Ecto neural progenitor cell (in vitro differentiated cells): ENCODE data around the gene VEZF1.

Experiments used
- DNase-seq: peaks from one replicate; pipeline ENCODE4 v3.0.0-alpha.2; 2018; ENCODE audit warnings: low spot score

Gene VEZF1

DNA sequence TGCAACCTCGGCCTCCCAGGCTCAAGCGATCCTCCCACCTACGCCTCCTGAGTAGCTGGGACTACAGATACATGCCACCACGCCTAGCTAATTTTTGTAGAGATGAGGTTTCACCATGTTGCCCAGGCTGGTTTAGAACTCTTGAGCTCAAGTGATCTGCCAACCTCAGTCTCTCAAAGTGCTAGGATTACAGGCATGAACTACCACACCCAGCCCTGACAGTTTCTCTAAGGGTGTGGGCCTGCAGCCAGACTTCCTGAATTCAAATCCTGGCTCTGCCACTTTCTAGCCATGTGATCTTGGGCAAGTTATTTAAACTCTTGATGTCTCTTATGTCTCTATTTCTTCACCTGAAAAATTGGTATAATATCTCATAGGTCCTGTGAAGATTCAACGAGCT, 38.4 kb downstream of the VEZF1 start:
- DNase-seq = no peak

DNA sequence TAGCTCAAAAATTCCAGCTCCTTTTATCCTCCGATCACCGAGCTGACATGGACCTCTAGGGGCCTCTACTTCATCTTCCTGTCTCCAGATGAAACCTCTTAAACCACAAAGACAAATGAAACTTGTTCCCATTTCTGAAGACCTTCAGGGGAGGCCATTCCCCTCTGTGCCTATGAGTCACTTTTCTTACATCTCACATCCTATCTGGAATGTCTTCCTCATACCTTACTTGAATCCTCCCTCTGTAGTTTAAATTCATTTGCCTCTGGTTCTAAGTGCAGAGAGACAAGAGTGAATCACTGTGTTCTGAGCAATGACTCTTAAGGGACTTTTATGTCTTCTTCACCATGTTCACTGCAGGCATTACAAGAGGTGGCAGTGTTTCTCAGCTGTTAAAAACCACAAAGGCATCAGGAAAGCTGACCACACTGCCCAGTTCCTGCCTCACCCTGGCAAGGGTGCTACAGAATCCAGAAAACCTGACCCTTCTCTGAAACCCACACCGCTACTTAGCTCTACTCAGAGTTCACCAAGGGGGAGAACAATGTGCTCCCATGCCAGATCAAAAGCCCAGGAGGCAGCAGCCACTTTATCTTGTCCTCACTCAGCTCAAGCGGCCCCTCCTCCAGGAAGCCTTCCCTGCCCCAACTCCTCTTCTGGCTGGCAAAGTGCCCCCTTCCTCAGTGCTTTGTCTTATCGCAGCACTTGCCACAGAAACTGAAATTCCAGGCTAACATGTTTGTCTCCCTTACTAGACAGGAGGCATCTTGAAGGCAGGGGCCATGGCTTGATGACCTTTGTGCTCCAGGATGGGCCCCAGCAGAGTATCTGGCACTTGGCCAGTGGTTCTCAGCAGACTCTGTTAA, 39.3 kb downstream of the VEZF1 start:
- DNase-seq = no peak

DNA sequence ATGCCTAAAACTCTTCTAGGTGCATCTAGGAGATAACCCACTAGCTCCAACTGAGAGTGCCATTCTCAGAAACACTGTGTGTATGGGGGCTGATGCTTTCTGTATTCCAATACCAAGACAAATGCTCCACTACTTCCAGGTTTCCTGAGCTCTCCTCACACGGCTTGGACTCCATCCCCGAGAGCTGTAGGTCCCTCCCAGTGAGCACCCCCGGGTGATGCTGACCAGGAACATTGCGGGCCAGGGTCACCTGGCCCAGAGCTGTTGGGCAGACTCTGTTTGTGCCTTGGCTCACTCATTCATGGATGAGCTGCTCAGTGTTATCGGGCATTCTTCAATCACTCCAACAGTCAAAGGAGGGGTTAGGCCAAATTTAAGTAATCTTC, 39.9 kb downstream of the VEZF1 start:
- DNase-seq = no peak

DNA sequence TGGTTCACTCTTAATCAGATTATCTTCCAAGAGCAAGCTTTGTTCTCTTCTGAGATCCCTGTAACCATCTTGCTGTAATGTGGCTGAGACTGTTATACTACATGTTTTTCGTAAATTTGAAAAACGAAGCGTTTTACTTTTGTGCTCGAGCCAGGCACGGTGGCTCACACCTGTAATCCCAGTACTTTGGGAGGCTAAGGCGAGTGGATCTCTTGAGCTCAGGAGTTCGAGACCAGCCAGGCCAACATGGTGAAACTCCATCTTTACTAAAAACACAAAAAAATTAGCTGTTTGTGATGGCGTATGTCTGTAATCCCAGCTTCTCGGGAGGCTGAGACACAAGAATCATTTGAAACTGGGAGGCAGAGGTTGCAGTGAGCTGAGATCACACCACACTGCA, 40.7 kb downstream of the VEZF1 start:
- no peak for DNase-seq

DNA sequence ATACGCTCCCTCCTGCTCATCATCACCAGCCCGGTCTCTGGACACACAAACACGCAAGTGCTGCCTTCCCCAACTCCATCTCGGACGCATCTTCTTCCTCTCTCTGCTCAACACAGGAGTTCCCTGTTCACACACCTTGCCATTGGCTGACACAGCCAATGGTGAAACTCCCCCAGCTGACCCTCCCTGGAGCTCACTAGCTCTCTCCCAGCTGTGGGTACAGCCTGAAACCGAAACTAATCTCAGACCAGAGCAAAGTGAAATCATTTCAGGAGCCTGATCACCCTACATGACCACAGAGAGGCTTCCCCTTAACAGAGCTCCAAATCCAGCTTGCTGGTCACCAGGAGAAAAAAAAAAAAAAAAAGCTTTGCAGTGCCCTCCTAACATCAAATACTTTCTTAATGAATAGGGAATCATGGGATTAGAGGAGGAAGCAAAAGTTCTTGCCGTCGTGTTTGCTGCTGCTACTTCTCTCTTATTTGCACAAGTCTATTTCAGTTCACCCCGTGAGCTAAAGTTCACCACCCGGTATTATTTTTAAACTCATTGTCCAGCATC, 41.2 kb downstream of the VEZF1 start:
- DNase-seq = no peak

DNA sequence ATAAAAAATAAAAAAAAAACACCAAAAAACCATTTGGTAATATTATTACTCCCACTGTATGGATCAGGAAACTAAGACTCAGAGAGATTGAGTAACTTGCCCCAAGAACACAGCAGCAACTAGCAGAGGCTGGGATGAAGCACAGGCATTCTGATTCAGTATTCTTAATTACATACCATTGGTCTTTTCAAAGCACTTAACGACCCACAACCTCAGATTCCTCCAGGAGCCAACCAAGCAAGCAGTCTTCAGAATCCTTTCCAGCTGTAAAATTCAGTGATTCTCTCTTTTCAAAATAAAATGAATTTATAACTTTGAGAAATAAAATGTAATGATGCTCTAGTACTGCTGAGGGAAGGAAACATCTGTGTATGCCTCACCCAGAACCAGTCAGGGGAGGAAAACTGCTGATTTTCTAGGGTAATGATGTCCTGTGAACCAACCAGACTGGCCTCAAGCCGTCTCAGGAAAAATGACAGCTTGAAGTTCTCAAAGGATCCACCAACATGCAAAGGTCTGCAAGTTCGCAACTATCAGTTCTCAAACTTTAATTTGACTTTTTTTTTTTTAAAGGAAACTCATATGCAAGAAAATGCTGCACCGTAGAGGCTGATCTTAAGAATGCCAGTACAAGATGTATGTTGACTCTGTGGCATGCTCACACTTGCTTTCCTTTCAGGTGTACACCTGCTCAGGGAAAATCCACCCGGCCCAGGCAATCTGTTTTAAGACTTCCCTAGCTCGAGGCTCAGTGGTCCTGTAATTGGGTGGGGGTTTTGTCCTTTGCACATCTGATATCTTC, 41.9 kb downstream of the VEZF1 start:
- no peak for DNase-seq

DNA sequence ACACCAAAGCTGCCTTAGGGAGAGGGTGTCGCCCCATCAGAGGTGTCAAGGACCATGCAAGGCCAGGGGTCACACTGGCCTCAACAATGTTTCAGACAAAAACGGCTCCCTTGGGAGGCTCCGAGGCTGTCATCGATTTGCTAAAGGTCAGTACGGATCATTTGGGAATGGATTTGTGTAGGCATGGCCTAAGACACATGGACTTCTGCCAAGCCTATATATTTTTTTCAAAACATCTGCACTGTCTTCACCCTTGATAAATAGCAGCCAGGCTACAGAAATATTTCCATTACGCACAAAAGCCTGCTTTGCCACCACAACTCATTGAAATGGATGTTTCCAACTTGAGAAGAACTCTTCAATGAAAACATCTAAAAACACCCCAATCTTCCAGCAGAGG, 43.1 kb downstream of the VEZF1 start:
- DNase-seq = no peak

DNA sequence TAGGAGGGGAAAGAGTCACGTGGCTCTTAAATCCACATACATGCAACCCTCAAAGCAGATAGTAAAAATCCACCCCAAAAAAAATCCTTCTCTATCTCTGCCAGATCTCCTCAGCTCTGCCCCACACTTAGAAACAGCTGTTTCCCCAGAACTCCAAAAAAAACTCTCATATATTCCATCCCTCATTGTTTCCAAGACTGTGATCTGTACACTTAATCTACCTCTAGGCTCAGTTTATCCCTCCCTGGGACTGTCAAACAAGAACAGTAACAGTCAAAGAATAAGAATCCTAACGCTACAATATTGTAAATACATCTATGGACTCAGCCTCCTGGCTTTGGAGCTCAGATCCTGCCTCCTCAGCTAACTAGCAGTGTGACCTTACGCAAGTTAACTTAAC, 44.4 kb downstream of the VEZF1 start:
- DNase-seq = no peak

DNA sequence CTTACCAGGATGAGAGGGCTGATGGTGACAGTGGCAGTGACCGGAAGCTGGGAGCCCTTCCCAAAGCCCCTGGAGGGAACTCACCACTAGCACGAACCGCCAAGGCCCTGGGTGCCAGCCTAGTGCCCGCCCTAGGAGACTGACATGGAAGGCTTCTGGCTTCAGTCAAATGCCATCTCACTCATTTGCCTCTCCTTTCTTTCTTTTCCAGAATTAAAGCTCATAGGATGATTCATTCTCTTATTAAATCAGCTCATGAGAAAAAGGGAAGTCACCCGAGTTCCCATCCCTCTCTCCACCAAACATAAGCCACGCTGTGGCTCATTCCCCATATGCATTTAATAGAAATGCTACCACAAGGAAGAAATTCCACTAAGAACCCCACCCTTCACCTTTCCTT, 44.9 kb downstream of the VEZF1 start:
- DNase-seq = no peak

DNA sequence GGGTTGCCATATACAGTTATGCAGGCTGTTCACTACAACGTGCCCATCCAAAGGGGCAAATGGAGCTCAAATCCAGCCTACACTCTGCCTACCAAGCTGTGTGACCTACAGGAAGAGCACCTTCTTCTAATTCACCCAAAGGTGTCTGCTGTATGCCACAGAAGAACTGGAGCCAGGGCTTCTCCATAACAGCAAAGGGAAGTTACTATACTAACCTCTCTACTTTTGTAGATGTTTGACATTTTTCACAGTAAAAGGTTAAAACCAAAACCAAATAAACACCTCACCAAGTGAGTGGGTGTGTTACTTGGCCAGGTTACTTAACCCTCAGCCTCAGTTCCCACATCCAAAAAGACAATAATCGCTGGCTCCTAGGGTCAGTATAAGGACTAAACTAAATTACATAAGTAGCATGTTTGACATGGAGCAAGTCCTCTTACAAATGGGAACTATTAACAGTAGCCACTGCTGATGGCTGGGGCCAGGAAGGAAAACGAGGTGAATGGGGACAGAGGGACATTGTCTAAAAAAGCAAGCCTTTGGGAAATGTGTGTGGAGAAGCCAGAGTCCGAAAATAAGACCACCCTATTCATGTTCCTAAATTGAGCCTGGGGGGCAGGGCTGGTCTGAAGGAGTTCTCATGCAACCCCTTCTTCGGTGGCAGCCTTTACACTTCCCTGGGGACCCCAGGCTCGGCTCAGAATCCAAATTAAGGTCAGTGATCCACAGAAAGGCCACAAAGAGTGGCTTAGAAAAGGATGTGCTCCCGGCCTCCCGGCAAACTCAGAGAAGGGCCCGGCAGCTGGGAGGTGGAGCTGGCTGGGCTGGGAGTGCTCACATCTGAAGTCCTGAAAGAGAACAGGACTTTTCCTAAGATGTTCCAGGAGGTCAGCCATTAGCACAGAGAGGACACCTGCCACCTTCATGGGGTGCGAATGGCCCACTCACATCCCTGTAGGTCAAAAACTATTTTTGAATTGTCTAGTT, 46.4 kb downstream of the VEZF1 start:
- DNase-seq = no peak

DNA sequence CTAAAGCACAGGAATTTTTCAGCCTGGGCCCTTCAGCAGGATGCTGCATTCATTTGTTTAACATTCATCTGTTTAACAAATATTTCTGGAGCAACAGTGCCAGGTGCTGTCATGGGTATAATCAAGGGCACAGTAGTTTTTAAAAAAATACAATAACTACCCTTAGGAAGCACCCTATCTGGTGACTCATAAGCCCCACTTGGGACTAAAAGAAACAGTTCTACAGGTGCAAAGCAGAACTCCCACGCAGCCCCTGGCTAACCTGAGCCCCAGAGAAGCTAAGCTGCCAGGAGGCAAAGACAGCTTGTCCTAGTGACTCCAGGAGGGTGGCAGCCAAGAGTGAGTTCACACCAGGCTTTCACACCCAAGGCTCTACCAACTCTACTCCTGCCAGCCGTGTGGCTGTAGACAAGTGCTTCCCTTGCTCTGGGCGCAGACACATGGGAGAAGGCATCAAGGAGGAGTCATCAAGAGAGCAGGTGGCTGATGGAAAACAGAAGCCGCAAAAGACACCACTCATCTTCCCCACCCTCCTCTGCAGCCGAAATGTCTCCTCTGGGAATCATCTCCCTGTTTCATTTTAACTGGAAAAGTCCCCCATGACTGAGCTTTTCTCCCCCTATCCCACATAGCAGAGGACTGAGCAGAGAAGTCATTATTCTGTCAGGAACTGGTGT, 47.3 kb downstream of the VEZF1 start:
- DNase-seq = no peak

DNA sequence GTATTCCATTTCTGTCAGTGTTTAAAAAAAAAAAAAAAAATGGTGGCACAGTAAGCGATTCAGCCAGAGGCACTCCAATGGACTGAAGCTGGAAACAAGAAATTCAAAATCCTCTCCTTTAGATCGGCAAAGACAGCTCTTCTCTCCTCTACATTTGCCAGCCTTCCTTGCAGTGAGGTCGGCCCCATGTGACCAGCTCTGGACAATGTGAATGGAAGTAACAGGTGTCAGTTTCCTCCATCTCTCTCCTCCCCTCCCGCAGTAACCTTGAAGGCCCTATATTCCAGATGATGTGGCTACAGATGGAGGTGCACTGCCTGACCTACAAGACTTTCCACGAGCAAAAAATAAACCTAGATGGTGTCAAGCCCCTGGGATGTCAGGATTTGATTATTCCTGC, 47.8 kb downstream of the VEZF1 start:
- DNase-seq = no peak

DNA sequence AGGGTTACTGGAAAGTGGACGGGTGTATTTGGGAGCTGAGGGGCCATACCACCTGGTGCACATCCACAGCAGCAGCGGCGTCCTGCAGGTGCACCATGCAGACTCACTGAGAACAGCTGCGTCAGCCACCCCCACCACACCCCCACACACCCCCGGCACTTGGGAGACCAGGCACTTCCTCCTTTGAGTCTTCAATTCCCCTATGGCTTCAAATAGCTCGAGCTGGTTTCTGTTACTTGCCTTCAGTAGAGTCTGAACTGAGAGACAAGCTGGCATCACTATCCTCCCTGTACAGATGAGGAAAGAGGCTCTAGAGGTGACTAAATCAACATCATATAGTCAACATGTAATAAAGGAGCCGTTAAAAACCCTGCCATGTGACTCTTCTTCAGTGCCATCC, 48.3 kb downstream of the VEZF1 start:
- DNase-seq = no peak

DNA sequence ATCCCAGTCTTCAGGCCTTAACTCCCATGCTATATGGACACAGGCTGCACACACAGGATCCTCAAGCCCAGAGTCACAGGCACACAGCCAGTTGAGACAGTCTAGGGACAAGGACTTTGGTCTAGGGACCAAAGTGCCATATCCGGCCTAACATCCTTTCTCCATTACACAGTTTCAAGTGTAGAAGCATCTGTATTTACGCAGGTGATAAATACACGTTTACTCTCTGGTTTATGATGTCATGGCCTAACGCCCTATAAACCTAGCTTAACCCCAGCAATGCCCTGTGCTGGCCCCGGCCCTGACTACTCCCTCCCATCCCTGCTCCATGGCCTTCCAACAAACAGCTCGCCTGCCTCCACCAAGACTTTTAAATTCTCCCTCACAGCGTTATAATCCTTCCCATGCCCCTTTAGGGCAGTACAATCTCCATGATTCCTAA, 50.0 kb downstream of the VEZF1 start:
- DNase-seq = no peak

DNA sequence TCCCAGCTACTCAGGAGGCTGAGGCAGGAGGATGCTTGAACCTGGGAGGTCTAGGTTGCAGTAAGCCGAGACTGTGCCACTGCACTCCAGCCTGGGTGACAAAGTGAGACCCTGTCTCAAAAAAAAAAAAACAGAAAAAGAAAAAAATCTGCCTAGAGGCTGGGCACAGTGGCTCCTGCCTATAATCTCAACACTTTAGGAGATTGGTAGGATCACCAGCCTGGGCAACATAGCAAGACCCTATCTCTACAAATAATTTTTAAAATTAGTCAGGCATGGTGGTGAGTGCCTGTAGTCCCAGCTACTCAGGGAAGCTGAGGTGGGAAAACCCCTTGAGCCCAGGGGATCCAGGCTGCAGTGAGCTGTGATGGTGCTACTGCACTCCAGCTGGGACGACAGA, 50.6 kb downstream of the VEZF1 start:
- no peak for DNase-seq

DNA sequence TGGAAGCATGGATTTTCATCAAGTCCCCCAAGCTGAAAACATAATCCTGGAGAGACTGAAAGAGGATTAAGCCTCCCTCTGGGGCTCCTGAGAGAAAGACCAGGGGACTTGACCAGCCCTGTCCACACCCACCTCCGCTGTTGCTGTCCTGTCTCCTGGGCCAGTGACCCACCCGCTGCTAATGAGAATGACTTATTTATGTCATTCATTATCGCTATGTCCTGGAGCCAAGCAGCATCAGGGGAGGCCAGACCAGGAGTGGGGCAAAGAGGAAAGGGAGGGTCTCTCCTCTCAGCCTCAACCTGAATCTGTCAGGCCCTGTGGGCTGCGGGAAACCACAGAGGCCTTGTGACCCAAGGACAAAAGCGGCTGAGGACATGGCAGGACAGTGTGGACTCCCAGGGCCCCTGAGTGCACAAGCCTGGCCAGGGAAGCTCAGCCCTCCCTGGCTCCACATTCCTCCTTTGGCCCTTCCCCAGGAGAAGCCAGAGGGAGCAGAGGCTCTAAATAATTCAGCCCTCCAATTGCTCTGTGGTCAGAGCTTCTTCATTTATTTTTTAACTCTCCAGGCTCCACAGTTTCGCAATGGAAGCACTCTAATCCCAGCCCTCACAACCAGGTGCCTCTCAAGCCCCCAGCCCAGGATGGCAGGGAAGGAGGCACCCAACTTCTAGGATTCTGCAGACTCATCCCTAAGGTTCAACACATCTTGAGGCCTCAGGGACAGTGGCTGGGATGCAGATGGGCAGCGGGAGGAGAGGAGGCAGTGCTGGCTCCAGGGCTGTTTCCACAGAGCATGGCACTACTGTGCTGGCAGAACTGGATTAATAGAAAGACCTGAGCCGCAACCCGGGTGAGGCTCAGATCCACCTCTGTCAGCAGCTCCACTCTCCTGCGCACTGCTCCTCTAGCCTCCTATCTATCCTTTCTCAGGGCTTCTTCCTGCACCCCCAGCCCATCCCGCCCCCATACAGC, 51.9 kb downstream of the VEZF1 start:
- DNase-seq = no peak

DNA sequence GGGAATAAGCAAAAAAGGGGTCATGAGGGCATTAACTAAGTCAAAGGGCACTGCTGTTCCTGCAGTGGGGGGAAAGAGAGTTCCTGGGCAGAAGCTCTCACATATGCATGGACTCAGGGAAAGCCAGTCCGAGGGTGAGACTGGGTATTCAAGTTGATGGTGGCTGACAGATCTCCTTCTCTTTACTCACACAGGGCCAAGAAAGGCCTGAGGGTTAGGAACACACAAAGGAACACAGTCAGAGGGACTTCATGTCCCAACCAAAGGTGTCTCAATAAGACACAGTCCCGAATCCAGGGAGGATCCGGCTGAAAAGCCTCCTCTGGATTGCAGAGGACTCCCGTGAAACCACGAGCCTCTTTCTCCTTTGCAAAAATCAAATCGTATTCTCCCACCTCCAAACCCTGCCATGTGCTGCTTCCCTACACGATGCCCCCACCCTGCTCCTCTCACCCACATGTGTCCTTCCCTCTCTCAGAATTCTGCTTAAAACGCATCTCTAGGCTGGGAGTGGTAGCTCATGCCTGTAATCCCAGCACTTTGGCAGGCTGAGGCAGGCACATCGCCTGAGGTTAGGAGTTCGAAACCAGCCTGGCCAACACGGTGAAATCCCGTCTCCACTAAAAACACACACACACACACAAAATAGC, 56.4 kb downstream of the VEZF1 start:
- DNase-seq = no peak

DNA sequence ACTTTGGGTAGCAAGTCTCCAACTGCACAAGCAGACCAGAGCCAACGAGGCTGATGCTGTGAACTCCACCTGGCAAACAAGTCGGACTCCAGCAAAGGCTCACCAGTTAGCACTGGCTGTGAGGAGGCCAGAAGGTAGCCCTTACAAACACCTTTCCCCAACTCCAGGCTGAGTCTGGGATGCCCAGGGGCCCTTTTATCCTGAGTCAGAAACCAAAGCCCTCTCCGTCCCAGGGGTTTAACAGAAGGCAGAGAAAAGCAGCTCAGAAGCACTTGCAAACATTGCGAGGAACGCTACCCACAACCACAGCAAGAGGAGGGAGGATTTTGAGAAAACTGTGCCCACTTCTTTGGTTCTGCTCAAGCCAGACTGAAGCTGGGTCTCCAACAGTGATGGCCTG, 57.8 kb downstream of the VEZF1 start:
- no peak for DNase-seq

DNA sequence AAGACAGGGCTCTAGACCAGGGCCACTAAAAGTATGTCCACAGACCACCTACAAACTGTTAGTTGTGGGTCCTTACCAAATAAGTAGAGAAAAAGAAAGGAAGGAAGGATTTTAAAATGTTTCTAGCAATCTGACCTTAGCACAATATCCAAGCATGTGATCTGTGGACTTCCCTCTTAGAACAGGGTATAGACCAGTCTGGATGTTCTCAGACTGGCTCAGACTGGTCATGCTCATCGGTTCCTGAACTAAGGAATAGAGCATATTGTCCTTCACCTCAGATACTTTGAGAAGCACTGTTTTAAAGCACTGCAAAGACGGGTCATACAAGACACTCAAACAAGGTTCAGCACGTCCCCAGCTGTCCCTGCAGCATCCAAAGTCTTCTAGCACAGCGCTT, 58.7 kb downstream of the VEZF1 start:
- DNase-seq = no peak

DNA sequence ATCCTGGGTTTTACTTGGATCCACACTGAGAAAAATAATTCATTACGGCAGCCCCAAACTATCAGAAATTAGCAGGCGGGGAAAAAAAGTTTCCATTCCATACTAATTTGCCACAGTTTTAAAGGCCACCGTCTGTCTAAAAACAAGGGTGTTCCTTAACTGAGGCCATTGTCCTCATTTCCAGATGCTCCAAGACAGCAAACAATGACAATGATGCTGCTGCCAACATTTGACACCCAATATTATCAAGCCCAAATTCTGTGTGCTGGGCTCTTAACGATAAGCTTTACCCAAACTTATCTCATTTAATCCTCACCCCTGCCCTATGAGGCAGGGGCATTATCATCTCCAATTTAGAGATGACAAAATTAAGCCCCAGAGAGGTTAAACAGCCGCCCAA, 59.1 kb downstream of the VEZF1 start:
- no peak for DNase-seq
